Glutamatergic neuron (in vitro differentiated cells): ENCODE measurements around the gene RASD1. TPM values are rescaled to one million over a fixed set of nuclear protein-coding genes. Genes with fewer than 3 reads are reported as not detected.
"Not testable (repeated sequence)": the region's sequence is repeated elsewhere in the genome, so short reads cannot be mapped to it uniquely, and the experiment has no call there.

Source experiments
- DNase-seq: peaks from one replicate; pipeline ENCODE4 v3.0.0; 2022
- H3K27ac Mint-ChIP-seq: one replicate; pipeline ENCODE4 v1.8.0; 2020; ENCODE audit warnings: mild to moderate bottlenecking, mixed read lengths, inconsistent platforms; ENCODE audit not compliant: unreplicated experiment
- H3K27me3 Mint-ChIP-seq: one replicate; pipeline ENCODE4 v1.8.0; 2020; ENCODE audit warnings: mild to moderate bottlenecking, moderate library complexity, mixed read lengths, inconsistent platforms; ENCODE audit not compliant: unreplicated experiment
- H3K36me3 Mint-ChIP-seq: one replicate; pipeline ENCODE4 v1.8.0; 2020; ENCODE audit warnings: mild to moderate bottlenecking, mixed read lengths, inconsistent platforms; ENCODE audit not compliant: unreplicated experiment
- H3K4me1 Mint-ChIP-seq: one replicate; pipeline ENCODE4 v1.8.0; 2020; ENCODE audit warnings: mild to moderate bottlenecking, low read depth, mixed read lengths, inconsistent platforms; ENCODE audit not compliant: unreplicated experiment
- H3K4me3 Mint-ChIP-seq: one replicate; pipeline ENCODE4 v1.8.0; 2020; ENCODE audit warnings: mild to moderate bottlenecking, mixed read lengths, inconsistent platforms; ENCODE audit not compliant: unreplicated experiment
- H3K9me3 Mint-ChIP-seq: one replicate; pipeline ENCODE4 v1.8.0; 2020; ENCODE audit warnings: mild to moderate bottlenecking, moderate library complexity, mixed read lengths, inconsistent platforms; ENCODE audit not compliant: unreplicated experiment
- CTCF ChIP-seq: fragments of 200-600 bp; sonication (generic); IDR thresholded peaks from one replicate; pipeline ENCODE4 v1.5.0; 2021; ENCODE audit not compliant: partially characterized antibody, unreplicated experiment
- total RNA-seq: library from RNA; stranded (reverse); fragmentation: NEBNext Ultra II Directional; extraction: Animal tissue kit (Norgen Biotek cat#: 25700); gene quantifications from one replicate; pipeline ENCODE4 v1.2.1, GENCODE V29; 2021; ENCODE audit not compliant: unreplicated experiment

RASD1 gene
- total RNA-seq, 1 donor from 2014 or later = 140 TPM

- H3K36me3 Mint-ChIP-seq = no peaks in the 10 kb centered on the region
- H3K27ac Mint-ChIP-seq = peak overlapping the region; percentile 84
- peaks cover 23% of the 10 kb centered on the region for H3K4me1 Mint-ChIP-seq
- no peak for TF ChIP-seq CTCF
- DNase-seq = no peak
- peak overlapping the region; percentile 49 for H3K4me3 Mint-ChIP-seq
- peaks cover 6% of the 10 kb centered on the region for H3K9me3 Mint-ChIP-seq
- H3K27me3 Mint-ChIP-seq = peaks cover 4% of the 10 kb centered on the region
These were observed 29.7 kb downstream of the RASD1 start for GRCh38 chr17:17466511-17466910.

GRCh38 chr17:17465878-17466277, 30.3 kb downstream of the RASD1 start:
- not testable (repeated sequence) for H3K36me3 Mint-ChIP-seq, DNase-seq, H3K4me3 Mint-ChIP-seq, H3K27ac Mint-ChIP-seq, H3K27me3 Mint-ChIP-seq, H3K9me3 Mint-ChIP-seq
- peaks cover 23% of the 10 kb centered on the region for H3K4me1 Mint-ChIP-seq

- peaks cover 5% of the 10 kb centered on the region for H3K36me3 Mint-ChIP-seq
- peaks cover 4% of the 10 kb centered on the region for H3K27me3 Mint-ChIP-seq
- no peak overlapping the region for H3K27ac Mint-ChIP-seq
- peaks cover 23% of the 10 kb centered on the region for H3K4me1 Mint-ChIP-seq
- H3K4me3 Mint-ChIP-seq = no peak overlapping the region
- DNase-seq = no peak
- H3K9me3 Mint-ChIP-seq = peaks cover 7% of the 10 kb centered on the region
- TF ChIP-seq CTCF = no peak
These were observed 32.4 kb downstream of the RASD1 start for GRCh38 chr17:17463821-17464220.

- H3K27me3 Mint-ChIP-seq = peaks cover 4% of the 10 kb centered on the region
- no peak overlapping the region for H3K27ac Mint-ChIP-seq
- peaks cover 1% of the 10 kb centered on the region for H3K9me3 Mint-ChIP-seq
- H3K4me3 Mint-ChIP-seq = no peak overlapping the region
- no peak for TF ChIP-seq CTCF
- H3K36me3 Mint-ChIP-seq = peaks cover 5% of the 10 kb centered on the region
- peaks cover 7% of the 10 kb centered on the region for H3K4me1 Mint-ChIP-seq
- no peak for DNase-seq
These were observed 34.0 kb downstream of the RASD1 start for GRCh38 chr17:17462048-17462824.

- DNase-seq = no peak
- H3K36me3 Mint-ChIP-seq = peaks cover 5% of the 10 kb centered on the region
- no peak for TF ChIP-seq CTCF
These were observed 36.2 kb downstream of the RASD1 start for GRCh38 chr17:17460038-17460437.

More at GRCh38 chr17:17460038-17460437, 36.2 kb downstream of the RASD1 start:
- Mint-ChIP-seq H3K27me3 (peaks cover 8% of the 10 kb centered on the region), H3K4me3 (no peak overlapping the region), H3K4me1 (no peaks in the 10 kb centered on the region), H3K27ac (peak overlapping the region; percentile 7), H3K9me3 (peaks cover 1% of the 10 kb centered on the region)
